GM23248 (cell line): ENCODE measurements around the gene CLPTM1L.

ENCODE experiments used
- EZH2 ChIP-seq: fragments of 200-600 bp; sonication (generic); IDR thresholded peaks from 2 replicates; pipeline ENCODE4 v1.6.1; 2018; ENCODE audit warnings: antibody characterized with exemption, mild to moderate bottlenecking; ENCODE audit not compliant: insufficient read depth, poor library complexity, severe bottlenecking
- EZH2phosphoT487 ChIP-seq: fragments of 200-600 bp; sonication (generic); IDR thresholded peaks from 2 replicates; pipeline ENCODE4 v1.6.1; 2018; ENCODE audit warnings: antibody characterized with exemption, moderate library complexity, mild to moderate bottlenecking, low read depth; ENCODE audit not compliant: insufficient read depth

DNA sequence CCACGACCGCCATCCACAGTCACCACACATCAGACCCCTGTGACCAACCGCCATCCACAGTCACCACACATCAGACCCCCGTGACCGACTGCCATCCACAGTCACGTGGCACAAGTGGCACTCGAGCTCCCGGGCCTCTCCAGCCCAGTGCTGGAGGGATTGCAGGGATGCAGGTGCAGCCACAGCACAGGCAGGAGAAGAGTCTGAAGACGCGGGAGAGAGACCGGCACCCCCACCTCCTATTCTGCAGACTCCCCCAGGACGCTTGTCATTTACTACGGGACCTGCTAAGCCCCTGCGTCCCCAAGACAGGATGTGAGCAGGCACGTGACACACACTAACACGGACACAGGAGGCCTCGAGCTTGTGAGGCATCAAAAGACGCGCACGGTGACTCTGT, 71.2 kb downstream of the CLPTM1L start:
- TF ChIP-seq EZH2 (no peak), EZH2phosphoT487 (no peak)
